ENCODE measurements around the gene TRPM4. TPM values are rescaled to one million over a fixed set of nuclear protein-coding genes. Genes with fewer than 3 reads are reported as not detected.

Gene TRPM4
- total and polyA plus RNA-seq, 2 donors (not counting 3 experiments of a cell fraction or from before 2014, with no cell fraction given) = 17.6 to 38.9 TPM

DNA sequence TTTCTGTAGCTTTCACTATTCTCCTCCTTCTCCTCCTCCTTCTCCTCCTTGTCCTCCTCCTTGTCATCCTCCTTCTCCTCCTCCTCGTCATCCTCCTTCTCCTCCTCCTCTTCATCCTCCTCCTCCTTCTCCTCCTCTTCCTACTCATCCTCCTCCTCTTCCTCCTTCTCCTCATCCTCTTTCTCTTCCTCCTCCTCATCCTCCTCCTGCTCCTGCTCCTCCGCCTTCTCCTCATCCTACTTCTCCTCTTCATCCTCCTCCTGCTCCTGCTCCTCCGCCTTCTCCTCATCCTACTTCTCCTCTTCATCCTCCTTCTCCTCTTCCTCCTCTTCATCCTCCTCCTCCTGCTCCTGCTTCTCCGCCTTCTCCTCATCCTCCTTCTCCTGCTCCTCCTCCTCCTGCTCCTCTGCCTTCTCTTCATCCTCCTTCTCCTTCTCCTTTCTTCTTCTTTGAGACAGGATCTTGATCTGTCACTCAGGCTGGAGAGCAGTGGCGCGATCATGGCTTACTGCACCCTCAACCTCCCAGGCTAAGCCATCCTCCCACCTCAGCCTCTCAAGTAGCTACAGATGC is 36.3 kb downstream of the TRPM4 start:
- no peaks in the 10 kb centered on the region for H3K9me3 ChIP-seq (replicated peaks; ENCODE audit: control insufficient read depth, insufficient read depth, low read length)
- peaks cover 0 to 2% of the 10 kb centered on the region in 2 experiments for H3K36me3 ChIP-seq (ENCODE audit: control insufficient read depth in 2 of 2, extremely low read depth in 1 of 2, insufficient read depth in 2 of 2, low read length in 2 of 2)
- BruUV-seq (replicated peaks) = no TSS peak
- no peaks in the 10 kb centered on the region for H3K9me1 ChIP-seq (replicated peaks; ENCODE audit: control insufficient read depth, extremely low read depth, insufficient read depth, low read length)
- intact Hi-C loops (cut with micrococcal nuclease) (no loop called here), dilution Hi-C loops (cut with MboI; ENCODE audit: extremely low pct_ligation_motif_present, low sequenced_read_pairs) (no loop called here)
- no peak overlapping the region for H3K4me3 ChIP-seq (replicated peaks in 1 of 3; ENCODE audit: insufficient read depth in 1 of 3, low read depth in 1 of 3, low read length in 3 of 3)
- no peaks in the 10 kb centered on the region for H3K27me3 ChIP-seq (ENCODE audit: control insufficient read depth in 2 of 2, insufficient read depth in 2 of 2, low read length in 2 of 2)
- no peaks in the 10 kb centered on the region for H4K20me1 ChIP-seq (replicated peaks; ENCODE audit: control insufficient read depth, extremely low read depth, insufficient read depth, low read length)
- no peak overlapping the region for H3K27ac ChIP-seq (ENCODE audit: insufficient read depth, low read depth, low read length)
- FAIRE-seq = no peak
- no peak overlapping the region for H3K9ac ChIP-seq (replicated peaks; ENCODE audit: extremely low read depth, insufficient read depth, low read length)
- H3K4me2 ChIP-seq (ENCODE audit: insufficient read depth, low read length) = no peak overlapping the region
- no peak for TF ChIP-seq MYC (IDR thresholded peaks at IDR 0.05; ENCODE audit: low read depth, low read length)
- no peak for TF ChIP-seq FOS (IDR thresholded peaks at IDR 0.05; ENCODE audit: borderline replicate concordance, insufficient read depth, low read length)
- TF ChIP-seq EZH2 (IDR thresholded peaks at IDR 0.05; ENCODE audit: borderline replicate concordance, low read depth, low read length, severe bottlenecking) = no peak
- TF ChIP-seq POLR2A (IDR thresholded peaks at IDR 0.05; ENCODE audit: low read depth, low read length) = no peak
- TF ChIP-seq, protein P1, sequence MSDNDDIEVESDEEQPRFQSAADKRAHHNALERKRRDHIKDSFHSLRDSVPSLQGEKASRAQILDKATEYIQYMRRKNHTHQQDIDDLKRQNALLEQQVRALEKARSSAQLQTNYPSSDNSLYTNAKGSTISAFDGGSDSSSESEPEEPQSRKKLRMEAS (IDR thresholded peaks at IDR 0.05; ENCODE audit: insufficient read depth, insufficient read length) = no peak
- no peak for TF ChIP-seq JUN (IDR thresholded peaks at IDR 0.05; ENCODE audit: borderline replicate concordance, insufficient read depth, insufficient read length, low read depth)
- TF ChIP-seq POLR2AphosphoS5 (IDR thresholded peaks at IDR 0.05; ENCODE audit: insufficient read depth, low read depth, low read length) = no peak
- no peak for TF ChIP-seq GATA2 (IDR thresholded peaks at IDR 0.05; ENCODE audit: insufficient read depth, insufficient read length, low read depth, low read length)
- no peak for TF ChIP-seq CTCF (IDR thresholded peaks at IDR 0.05; ENCODE audit: extremely low read depth in 1 of 2, insufficient read depth in 1 of 2, low read depth in 1 of 2, low read length in 2 of 2)
- ChIA-PET POLR2A (no interaction called here), CTCF (interaction anchor here (1.8 kb wide), 1 partner anchor 96 kb away, joined by 5 read pairs; no protein-coding TSS in a partner anchor)
- peaks cover 12% of the 10 kb centered on the region for H3K4me1 ChIP-seq (ENCODE audit: control insufficient read depth, extremely low read depth, insufficient read depth, low read length)
- H3K79me2 ChIP-seq (ENCODE audit: control insufficient read depth, insufficient read depth, low read length) = no peaks in the 10 kb centered on the region
- no peak for DNase-seq (ENCODE audit: low read depth, low spot score)
- H2AFZ ChIP-seq (ENCODE audit: low read depth, low read length) = no peak overlapping the region

All from endothelial cell of umbilical vein (primary cell).